COR-L47 (cell line): ENCODE results near the gene TPK1.

Source experiments
- DNase-seq: peaks from one replicate; lab custom pipeline; 2025; lab: John Stamatoyannopoulos, UW

Gene TPK1

DNA sequence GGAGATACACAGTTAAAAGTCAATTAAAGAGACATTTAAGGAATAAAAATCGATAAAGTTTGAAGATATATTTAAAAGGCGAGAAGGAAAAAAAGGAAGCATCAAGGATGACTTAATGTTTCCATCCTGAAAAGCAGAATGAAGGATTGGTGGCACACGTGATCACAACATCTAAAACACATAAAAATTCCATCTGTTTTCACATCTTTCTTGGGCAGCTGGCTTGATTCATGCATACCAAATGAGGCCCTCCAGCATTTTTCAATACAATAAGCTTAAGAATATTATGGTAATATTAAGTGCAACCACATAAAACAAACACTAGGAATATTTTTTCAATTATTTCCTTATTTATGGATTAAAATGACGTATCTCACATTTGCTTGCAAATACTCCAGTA, 112.6 kb downstream of the TPK1 start:
- no peak for DNase-seq

DNA sequence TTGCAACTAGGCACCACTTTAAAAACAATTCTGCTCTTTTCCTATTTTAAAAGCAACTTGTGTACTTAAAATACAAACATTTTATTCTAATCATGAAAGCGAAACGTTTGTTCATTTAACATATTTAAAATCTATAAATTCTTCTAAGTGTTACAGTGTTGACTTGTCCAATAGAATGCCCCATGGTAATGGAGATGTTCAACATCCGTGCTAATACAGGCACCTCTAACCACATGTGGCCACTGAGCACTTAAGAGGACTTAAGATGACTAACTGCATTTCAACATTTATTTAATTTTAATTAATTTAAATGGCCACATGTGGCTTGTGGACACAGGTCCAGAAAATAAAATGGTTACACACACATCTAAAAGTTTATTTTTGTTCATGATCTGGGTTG, 115.1 kb downstream of the TPK1 start:
- no peak for DNase-seq

DNA sequence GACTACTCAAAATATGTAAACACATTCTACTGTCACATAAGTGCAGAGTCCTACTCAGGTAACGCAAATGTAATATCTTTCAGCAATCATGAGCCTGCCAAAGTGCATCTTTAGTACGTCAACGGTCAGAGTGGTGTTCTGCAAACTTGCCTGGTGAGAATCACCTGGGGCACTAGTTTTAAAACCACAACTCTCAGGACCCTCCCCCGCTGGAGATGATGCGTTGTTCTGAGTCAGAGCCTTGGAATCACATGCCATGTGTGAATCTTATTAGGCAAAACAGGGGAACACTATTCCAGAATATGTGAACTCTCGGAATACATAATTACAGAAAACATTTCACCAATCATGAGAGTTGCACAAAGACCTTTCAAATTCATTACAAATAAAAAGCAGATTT, 115.7 kb downstream of the TPK1 start:
- no peak for DNase-seq

DNA sequence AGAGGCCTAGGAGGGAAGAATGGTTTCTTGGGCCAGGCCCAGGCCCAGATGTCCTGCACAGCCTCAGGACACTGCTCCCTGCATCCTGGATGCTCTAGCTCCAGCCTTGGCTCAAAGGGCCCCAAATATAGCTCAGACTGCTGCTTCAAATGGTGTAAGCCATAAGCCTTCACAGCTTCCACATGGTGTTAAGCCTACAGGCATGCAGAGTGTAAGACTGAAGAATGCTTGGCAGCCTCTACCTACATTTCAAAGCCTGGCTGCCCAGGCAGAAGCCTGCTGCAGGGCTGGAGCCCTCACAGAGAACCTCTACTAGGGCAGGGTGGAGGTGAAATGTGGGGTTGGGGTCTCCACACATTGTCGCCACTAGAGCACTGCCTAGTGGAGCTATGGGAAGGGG, 118.1 kb downstream of the TPK1 start:
- no peak for DNase-seq

DNA sequence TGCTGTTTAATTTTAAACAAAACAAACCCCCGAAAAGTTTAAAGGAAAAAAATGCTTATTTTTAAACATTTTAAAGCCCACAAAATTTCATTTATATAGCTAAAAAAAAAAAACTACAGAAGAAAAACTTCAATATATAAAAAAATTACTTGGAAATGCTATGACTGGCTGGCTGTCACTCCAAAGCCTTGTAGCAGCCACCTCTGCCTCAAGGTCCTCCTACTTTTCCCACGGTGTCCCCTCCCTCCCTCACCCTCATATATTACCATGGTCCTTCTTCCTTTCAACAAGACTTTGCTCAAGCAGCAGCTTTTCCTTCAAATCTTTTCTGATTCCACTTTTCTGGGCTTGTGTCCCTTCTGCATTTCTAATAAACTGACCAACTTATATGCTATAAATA, 122.0 kb downstream of the TPK1 start:
- DNase-seq: no peak

DNA sequence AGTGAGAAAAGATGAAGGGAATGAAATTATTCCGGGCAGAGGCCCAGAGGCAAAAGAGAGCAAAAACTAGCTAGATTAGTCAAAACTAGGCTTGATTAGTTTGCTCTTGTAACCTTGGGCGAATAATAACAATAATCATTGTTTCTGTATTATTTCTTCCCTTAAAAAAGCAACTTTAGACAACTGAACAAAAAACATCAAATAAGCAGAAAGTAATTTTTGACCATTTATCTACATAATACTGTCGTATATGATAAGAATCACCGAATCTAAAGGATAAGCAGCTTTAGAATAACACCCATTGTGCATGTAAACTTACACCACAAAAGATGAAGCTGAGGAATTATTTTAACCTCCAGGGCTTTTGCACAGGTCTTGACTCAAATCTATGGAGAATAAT, 125.1 kb downstream of the TPK1 start:
- DNase-seq: no peak

DNA sequence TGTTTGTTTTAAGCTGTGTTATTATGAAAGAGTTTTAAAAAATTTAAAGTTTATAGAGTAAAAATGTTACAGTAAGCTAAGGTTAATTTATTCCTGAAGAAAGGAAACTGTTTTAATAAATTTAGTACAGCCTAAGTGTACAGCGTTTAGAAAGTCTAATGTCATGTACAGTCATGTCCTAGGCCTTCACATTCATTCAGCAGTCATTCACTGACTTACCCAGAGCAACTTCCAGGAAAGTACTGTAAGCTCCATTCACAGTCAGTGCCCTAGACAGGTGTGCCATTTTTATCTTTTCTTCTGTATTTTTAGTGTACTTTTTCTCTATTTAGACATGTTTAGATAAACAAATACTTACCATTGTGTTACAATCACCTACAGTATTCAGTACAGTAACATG, 126.8 kb downstream of the TPK1 start:
- DNase-seq: no peak

DNA sequence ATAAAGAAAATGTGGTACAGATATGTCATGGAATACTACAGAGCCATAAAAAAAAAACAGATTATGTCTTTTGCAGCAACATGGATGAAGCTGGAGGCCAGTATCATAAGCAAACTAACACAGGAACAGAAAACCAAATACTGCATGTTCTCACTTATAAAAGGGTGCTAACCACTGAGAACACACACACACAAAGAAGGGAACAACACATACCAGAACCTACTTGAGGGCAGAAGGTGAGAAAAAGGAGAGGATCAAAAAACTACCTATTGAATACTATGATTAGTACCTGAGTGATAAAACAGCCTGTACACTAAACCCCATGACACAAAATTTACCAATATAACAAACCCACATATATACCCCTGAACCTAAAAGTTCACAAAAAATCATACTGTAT, 144.6 kb downstream of the TPK1 start:
- no peak for DNase-seq

DNA sequence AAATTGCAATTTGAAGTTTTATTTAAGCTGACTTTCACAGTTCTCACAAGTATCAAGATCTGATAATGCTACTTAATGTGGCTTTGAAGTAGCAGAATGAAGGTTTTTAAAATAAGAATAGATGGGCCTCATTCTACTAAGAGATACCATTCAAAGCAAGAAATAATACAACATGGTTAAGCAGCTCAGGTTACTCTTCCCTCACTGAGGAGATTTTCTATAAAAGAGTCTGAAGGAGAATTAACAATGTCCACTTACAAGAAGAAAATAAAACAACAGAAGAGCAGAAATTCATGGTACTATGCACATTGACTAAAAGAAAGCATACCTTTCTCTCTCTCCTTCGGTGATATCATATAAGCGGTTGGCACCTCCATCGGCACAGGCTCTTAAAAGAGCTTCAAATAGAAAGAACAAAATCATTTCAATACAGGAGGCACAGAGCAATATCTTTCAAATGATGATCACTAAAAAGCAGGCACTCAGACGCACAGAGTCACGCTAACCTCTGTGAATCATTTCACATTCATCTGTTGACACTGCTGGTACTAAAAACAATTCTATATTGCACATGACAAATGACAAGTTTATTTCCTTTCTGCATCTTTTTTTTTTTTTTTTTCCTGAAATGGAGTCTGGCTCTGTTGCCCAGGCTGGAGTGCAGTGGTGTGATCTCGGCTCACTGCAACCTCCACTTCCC, 153.1 kb downstream of the TPK1 start:
- no peak for DNase-seq

DNA sequence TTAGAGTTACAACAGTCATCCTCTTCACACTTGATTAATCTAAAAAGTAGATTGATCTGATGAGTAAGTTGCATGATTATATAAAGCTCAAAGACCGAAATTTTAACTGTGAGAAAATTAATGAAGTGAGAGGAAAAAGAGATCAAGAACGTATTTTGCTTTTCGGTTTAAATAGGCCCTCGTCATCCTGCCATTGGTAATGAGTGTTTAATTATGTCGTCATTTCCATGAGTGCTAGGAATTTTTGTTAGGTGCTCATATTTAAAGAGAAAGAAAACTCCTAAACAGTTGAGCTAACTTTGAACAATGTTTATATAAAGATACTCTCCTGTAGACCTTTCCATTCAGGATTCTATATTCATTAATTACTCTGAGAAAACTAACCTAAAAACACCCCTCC, 159.4 kb downstream of the TPK1 start:
- no peak for DNase-seq

DNA sequence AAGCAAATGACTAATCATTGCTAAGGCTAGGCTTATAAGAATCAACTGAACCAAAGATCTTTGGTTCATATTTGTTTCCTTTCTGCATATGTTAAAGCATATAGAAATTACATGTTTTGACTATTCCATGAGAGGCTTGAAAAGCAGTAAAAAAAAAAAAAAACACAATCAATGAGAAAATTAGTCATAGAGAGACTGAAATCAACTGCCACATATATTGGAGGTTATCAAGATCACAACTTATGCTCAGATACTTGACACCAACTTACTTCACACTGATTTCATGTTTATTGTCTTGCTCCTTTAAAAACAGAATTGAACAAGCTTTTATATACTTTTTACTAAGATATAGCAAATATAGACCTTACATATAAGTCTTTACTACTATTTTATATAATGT, 161.3 kb downstream of the TPK1 start:
- no peak for DNase-seq

DNA sequence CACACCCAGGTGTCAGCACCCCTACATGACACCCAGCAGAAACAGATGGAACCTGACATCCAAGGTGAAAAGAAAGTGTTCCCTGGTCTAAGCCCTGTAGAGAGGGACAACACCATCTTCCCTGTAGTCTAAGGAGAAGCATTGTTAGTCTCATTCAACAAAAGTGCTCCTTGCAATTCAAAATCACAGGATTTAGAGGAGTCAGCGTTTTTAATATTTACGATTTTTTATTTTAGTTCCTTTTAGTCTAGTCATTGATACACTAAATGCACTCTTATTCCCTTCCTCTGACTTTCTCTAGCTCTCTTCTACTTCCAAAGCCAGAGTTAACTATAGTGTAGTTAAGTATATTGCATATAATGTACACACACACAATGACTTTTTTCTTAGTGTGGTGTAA, 163.0 kb downstream of the TPK1 start:
- DNase-seq: no peak

DNA sequence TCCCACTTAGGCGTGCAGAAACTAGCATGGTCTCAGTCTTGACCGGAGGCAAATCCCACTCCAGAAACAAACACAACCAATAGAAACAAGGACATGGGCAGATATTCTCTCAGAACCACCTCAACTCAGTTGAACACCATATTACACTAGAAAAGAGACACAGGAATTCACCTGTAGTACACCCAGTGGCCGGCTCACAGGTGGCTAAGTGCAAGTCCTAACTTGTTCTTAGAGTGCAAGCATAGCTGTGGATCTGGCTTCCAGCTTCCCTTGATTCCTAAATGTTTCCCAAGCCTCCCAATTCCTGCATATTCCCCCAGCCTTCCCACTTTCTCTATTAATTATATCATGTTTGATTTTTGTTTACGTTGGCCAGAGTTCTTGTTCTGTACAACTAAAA, 164.4 kb downstream of the TPK1 start:
- DNase-seq: no peak

DNA sequence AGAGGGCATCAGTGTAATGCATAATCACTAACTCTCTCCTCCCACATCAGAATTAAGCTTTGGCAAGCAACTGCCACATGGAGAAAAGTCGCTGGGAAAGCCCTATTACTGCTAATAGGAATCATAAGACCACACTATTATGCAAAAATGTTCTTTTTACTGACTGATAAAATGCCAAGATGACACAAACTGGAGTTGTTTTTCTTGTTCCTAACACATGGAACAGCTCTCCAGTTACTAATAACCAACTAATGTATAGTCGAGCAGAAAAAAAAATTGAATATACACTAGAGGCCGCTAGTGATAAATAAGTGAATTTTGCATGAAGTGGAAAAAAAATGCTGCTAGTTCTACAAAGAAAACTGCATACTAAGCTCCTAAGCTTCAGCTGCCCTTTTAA, 165.6 kb downstream of the TPK1 start:
- no peak for DNase-seq

DNA sequence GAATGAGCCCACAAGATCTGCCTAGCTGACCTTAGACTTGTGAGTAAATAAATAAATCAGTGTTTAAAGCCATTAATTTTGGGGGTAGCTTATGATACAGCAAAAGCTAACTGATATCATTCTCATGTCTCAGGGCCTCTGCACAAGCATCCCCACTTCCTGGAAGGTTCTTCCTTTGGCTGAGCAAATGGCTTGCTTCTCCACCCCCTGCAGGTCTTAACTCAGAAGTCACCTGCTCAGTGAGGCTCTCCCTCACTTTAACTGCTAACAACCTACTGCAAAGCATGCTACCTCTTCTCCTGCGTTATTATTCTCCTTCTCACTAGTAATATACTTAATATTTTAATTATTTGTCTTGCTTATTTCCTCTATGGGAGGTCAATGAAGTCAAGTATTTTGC, 167.3 kb downstream of the TPK1 start:
- DNase-seq: no peak

DNA sequence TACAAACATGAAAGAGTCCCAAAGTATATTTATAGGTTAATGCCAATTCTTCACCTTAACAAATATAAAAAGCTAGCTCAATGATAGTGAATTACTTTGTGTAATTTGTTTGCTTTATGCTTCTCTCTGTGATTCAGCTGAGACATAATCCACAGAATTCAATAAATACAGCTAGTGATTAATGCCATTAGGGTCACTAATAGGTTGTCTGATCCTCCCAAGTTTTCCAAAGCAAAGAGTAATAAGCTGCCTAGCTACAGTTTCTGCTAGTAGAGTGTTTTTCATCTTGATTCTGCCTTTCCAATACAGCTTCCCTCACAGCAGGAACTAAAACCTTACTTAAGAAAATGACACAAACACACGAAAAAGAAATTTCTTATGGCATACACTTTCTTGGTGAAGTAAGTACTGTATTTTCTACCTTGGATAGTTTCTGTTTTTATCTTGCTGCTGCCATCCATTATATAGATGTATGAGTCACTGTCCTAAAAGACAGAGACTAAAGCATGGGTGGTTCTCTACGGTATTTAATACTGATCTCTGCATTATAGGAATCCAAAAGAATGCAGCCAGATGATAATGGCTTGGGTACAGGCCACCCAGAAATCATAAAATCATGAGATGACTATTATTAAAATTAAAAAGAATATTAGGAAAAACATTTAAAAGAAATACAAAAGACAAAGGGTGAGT, 170.0 kb downstream of the TPK1 start:
- no peak for DNase-seq

DNA sequence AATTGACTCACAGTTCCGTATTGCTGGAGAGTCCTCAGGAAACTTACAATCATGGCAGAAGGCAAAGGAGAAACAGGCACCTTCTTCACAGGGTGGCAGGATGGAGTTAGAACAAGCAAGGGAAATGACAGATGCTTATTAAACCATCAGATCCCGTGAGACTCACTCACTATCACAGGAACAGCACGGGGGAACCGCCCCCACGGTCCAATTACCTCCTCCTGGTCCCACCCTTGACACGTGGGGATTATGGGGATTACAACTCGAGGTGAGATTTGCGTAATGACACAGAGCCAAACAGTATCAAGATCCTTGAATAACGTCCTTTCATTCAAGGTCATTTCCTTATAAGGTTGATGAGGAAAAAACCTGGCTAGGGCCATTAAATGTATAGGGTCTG, 176.6 kb downstream of the TPK1 start:
- DNase-seq: no peak

DNA sequence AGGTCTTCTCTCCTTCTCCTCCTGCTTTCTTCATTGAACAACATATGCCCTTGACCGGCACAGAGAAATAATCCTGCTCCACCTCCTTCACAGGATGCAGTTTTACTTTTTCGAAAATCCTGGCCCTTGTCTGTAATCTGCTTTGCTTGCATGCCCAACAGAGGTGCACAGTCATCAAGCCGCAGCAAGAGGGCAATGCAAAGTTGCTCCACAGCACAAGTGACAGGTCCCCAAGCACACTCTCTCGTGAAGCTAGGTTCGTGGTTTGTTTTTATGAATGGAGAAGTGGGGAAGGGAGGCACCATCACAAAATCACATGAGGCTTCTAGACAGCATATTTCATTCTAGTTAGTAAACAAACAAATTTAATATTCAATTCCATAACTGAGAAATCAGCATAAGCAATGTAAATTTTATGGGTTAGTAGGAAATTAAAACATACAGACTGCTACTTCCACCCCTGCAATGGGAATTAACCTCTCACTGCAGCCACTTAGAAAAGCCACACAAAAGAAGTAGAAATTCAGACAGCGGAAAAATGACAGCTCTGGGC, 178.8 kb downstream of the TPK1 start:
- no peak for DNase-seq

DNA sequence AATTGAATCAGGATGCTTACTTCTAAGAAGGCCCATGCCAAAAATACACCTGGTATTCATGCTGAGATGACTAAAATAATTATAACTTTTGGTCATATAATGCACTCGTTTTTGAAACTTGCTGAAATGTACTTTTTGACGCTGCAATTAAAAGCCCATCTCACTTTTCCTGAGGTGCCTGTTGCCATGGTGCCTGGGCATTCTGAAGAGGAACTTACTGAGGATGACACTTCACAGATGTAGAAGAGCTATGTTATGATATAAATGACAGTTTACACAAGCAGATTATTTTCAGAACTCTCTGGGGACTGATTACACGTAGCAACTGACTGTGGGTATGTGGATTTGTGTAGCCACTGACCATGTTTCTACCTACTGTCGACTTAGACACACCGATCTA, 182.4 kb downstream of the TPK1 start:
- DNase-seq: no peak

DNA sequence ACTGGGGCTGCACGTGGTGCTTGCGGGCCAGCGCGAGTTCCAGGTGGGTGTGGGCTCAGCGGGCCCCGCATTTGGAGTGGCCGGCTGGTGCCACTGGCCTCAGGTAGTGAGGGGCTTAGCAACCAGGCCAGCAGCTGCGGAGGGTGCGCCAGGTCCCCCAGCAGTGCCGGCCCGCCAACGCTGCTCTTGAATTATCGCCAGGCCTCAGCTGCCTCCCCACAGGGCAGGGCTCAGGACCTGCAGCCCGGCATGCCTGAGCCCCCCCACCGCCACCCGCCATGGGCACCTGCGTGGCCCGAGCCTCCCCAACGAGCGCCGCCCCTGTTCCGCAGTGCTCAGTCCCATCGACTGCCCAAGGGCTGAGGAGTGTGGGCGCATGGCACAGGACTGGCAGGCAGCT, 185.4 kb downstream of the TPK1 start:
- no peak for DNase-seq

DNA sequence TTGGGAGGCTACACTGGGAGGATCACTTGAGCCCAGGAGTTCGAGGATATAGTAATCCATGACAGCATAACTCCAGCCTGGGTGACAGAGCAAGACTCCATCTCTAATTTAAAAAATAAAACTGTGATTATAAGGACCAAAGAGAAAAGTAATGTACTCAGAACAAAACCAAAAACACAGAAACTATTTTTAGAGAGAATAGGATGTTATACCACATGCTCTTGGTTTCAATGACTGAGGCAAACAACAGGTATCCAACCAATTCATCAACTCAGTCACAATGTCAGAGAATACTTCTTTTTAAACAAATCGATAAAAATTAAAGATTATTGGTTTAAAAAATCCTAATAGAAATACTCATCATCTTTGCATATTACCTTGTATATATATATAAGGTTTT, 186.7 kb downstream of the TPK1 start:
- no peak for DNase-seq

DNA sequence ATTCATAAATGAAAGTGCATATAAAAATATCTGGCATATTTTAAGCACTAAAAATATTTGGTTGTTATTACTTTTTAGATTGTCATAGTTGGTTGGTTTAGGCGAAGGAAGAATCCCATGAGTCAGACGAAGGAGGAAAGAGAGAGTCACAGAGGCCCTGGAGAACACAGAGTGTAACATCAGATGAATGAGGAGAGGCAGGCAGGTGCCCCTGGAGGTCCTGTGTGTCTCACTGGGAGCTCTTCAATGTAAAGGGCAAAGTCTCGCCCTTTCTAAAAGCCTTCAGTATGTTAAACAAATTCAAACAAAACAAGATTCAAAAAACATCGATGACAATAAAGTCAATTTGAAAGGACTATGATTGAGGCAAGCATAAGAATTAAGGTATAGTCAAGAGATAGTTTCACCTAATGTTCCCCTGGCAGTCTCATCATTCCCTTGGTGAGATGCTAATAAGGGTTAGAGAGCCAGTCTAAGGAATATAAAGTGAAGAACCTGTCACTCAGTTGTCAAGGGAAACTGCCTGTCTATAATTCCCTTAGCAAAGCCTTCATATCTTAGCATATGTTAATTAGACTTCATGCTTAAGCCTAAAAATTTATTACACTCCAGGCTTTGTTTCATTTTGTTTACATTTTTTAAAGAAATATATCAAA, 194.3 kb downstream of the TPK1 start:
- DNase-seq: no peak

DNA sequence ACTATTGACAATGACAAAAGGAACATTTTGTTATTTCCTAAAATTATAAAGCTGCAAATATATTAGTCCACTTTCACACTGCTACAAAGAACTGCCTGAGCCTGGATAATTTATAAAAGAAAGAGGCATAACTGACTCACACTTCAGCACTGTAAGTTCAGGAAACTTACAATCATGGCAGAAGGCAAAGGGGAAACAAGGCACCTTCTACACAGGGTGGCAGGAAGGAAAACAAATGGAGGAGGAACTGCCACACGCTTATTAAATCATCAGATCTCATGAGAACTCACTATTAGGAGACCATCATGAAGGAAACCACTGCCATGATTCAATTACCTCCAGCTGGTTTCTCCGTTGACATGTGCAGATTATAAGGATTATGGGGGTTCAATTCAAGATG, 203.1 kb downstream of the TPK1 start:
- no peak for DNase-seq
